Left cardiac atrium (tissue), 4 donors: ENCODE data around the gene FXYD3. TPM values are rescaled to one million over a fixed set of nuclear protein-coding genes. Genes with fewer than 3 reads are reported as not detected.
A peak's percentile ranks its signal among the peaks of the same experiment; 100 is the strongest.
"Not testable (repeated sequence)": the region's sequence is repeated elsewhere in the genome, so short reads cannot be mapped to it uniquely, and the experiment has no call there.

Experiments
- ATAC-seq, 2 donors: fragments of 200-7000 bp; cut with Tn5 transposase; one replicate each; pipeline ENCODE4 v1.9.1; 2020; ENCODE audit warnings: mild to moderate bottlenecking in 2 of 2, moderate library complexity in 2 of 2
- DNase-seq: peaks from one replicate; pipeline ENCODE4 v3.0.0-alpha.2; 2020
- intact Hi-C, 2 donors: fragments of 100-400 bp; cut with DNase I; formaldehyde crosslinking; loops; one replicate each; pipeline versions ENCODE4 v1.14.1 to v1.15.1; 2022 to 2023
- total RNA-seq, 2 donors: library from RNA; stranded (reverse); fragmentation: NEBNext Ultra II Directional; extraction: Animal tissue kit (Norgen Biotek cat#: 25700); gene quantifications; one replicate each; pipeline ENCODE4 v1.2.1, GENCODE V29; 2021
- donor health status: DM: no; HTN: yes; CAD: no.
- donor health status: DM: no; HTN: yes; CAD: no; lungs with severe emphysema.
- donor health status: DM: yes; HTN: yes; CAD: no.
- donor health status: Dilated cardiomyopathy.

Gene FXYD3
- total RNA-seq, 2 donors from 2014 or later: 1.5 to 3.6 TPM

GRCh38 chr19:35146746-35147459 is 31.3 kb downstream of the FXYD3 start:
- intact Hi-C loops: no loop called here
- DNase-seq (no peak), ATAC-seq (no peak)

GRCh38 chr19:35149463-35149862 is 33.8 kb downstream of the FXYD3 start:
- ATAC-seq: no peak
- no peak for DNase-seq
- intact Hi-C loops: no loop called here

GRCh38 chr19:35150445-35150844 is 34.8 kb downstream of the FXYD3 start:
- ATAC-seq (no peak), DNase-seq (no peak)
- intact Hi-C loops: no loop called here

- ATAC-seq (no peak), DNase-seq (no peak)
- intact Hi-C loops: no loop called here
These were observed 35.8 kb downstream of the FXYD3 start for GRCh38 chr19:35151273-35152065.

GRCh38 chr19:35153129-35153522 is 37.5 kb downstream of the FXYD3 start:
- DNase-seq, intact Hi-C loops, ATAC-seq: not testable (repeated sequence)

- ATAC-seq (peak; percentile 50), DNase-seq (peak; percentile 56)
- intact Hi-C loops: no loop called here
These were observed 38.3 kb downstream of the FXYD3 start for GRCh38 chr19:35153701-35154524.

- peak; percentile 86 to 90 for ATAC-seq
- intact Hi-C loops: no loop called here
- DNase-seq: peak; percentile 84
These were observed 39.1 kb downstream of the FXYD3 start, which contains the start of gene FXYD5 for GRCh38 chr19:35154525-35155406. FXYD5 (plus strand) TSS chr19:35154735; CDS start chr19:35155551, 816 bp downstream.

- ATAC-seq: peak; percentile 3 to 5
- DNase-seq: no peak
- intact Hi-C loops: no loop called here
These were observed 39.8 kb downstream of the FXYD3 start for GRCh38 chr19:35155441-35155840.

- ATAC-seq (no peak), DNase-seq (no peak)
- intact Hi-C loops: no loop called here
These were observed 40.5 kb downstream of the FXYD3 start for GRCh38 chr19:35155981-35156672.

GRCh38 chr19:35156673-35157014 is 41.0 kb downstream of the FXYD3 start:
- ATAC-seq: no peak
- DNase-seq: no peak
- intact Hi-C loops: no loop called here

GRCh38 chr19:35157431-35157830 is 41.8 kb downstream of the FXYD3 start:
- intact Hi-C loops: no loop called here
- ATAC-seq (no peak), DNase-seq (no peak)

GRCh38 chr19:35159606-35160005 is 44.0 kb downstream of the FXYD3 start:
- DNase-seq: no peak
- intact Hi-C loops: no loop called here
- ATAC-seq: no peak

- ATAC-seq (no peak), DNase-seq (no peak)
- intact Hi-C loops: no loop called here
These were observed 45.2 kb downstream of the FXYD3 start for GRCh38 chr19:35160629-35161433.

- intact Hi-C loops: no loop called here
- DNase-seq: no peak
- ATAC-seq: no peak
These were observed 45.8 kb downstream of the FXYD3 start for GRCh38 chr19:35161434-35161743.

- intact Hi-C loops: no loop called here
- no peak for ATAC-seq
- DNase-seq: no peak
These were observed 47.1 kb downstream of the FXYD3 start for GRCh38 chr19:35162471-35163326.

- intact Hi-C loops: no loop called here
- DNase-seq: no peak
- no peak for ATAC-seq
These were observed 48.8 kb downstream of the FXYD3 start for GRCh38 chr19:35164418-35164817.
